ENCODE results near the gene MCEE. TPM values are rescaled to one million over a fixed set of nuclear protein-coding genes. Genes with fewer than 3 reads are reported as not detected.
"Not testable (repeated sequence)": the region's sequence is repeated elsewhere in the genome, so short reads cannot be mapped to it uniquely, and the experiment has no call there.

The MCEE gene
- polyA plus RNA-seq, 2 of the 4 experiments (the other 2 are of a cell fraction): 10.3 to 17.7 TPM

DNA sequence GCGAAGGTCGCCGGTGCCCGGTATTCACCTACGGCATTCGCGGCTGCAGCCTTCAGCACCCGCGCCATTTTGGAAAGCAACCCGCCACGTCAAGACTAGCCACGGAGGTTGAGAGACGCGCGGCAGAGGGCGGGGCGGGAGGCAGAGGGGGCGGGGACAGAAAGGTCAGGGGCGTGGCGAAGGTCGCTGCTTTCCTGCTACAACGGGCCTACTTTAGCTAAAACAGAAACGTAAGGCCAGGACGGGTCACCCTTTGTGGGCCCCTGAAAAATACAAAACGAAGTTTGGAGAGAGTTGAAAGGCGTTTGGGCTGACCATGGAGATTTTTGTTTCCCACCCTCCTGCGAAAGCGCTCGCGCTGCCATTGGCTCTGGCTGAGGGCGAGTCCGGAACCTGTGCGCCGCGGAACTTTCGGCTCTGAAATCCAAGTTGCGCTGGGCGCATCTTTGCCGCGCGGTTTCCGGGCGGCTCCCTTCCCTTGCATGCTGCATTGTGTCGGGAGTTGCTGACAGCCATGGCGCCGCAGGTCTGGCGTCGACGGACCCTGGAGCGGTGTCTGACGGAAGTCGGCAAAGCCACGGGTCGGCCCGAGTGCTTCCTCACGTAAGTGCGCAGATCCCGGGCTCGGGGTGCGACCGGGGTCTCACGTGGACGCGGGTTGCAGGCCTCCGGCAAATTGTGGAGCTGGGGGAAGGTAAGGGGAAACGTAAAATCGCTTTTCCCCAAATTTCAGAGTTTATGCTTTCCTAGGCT is at the start of gene MCEE, which contains the start of gene MPHOSPH10 (continued):
- TF ChIP-seq BCL3 (IDR thresholded peaks at IDR 0.05): peak; percentile 73; the same call in 2 of the 3 replicates
- TF ChIP-seq HDAC2 (IDR thresholded peaks at IDR 0.05): peak; percentile 86; the same call in 1 of the 2 replicates
- no peak for TF ChIP-seq HOXA7 (CRISPR knock-in tag; IDR thresholded peaks at IDR 0.05)
- TF ChIP-seq FOXS1 (CRISPR knock-in tag; IDR thresholded peaks at IDR 0.05): no peak
- TF ChIP-seq MAFK (IDR thresholded peaks at IDR 0.05; ENCODE audit: partially characterized antibody): peak; percentile 1
- TF ChIP-seq HEYL (CRISPR knock-in tag; IDR thresholded peaks at IDR 0.05): no peak
- TF ChIP-seq ZC3H11A (IDR thresholded peaks at IDR 0.05): peak; percentile 38; the same call in 1 of the 2 replicates
- TF ChIP-seq PHF8 (IDR thresholded peaks at IDR 0.05; ENCODE audit: borderline replicate concordance, low read depth): peak; percentile 88
- TF ChIP-seq, protein P1, sequence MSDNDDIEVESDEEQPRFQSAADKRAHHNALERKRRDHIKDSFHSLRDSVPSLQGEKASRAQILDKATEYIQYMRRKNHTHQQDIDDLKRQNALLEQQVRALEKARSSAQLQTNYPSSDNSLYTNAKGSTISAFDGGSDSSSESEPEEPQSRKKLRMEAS (IDR thresholded peaks at IDR 0.05): peak; percentile 99

- ATAC-seq; DNase-seq (ENCODE audit: low read depth in 1 of 2, low spot score in 1 of 2); FAIRE-seq; H3K9me3 ChIP-seq; H3K4me1 ChIP-seq; H3K4me2 ChIP-seq; H3K4me3 ChIP-seq; H3K27ac ChIP-seq; POLR2A ChIA-PET: not testable (repeated sequence)
- CTCF ChIA-PET: interaction anchor here (1.2 kb wide), 1 partner anchor 10 kb away, joined by 4 read pairs; no protein-coding TSS in a partner anchor
- WGBS (ENCODE audit: missing lambda C conversion rate): 41% methylated on average over 8 of the region's 8 CpGs
Measured at GRCh38 chr2:71178836-71179235, 48.8 kb upstream of the MCEE start.

DNA sequence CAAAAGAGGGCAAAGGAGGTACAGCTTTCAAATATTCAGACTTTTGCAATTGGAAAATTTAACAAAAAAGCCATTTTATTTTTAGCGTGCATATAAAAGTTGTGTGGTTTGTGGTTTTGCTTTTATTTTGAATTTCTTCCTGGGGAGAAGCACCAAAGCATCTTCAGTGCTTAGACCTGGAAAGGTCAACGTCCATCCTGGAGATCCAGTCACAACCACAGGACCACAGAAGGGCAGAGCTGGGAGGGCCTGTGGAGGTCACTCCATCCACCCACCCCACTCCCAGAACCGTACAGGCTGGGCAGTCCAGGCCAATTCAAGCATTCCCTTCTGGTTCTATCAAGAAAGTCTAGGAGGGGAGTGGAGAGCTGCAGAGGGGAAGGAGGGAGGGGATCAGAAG is 44.2 kb upstream of the MCEE start:
- Histone ChIP-seq H3K27ac (no peak overlapping the region), H3K4me1 (no peaks in the 10 kb centered on the region), H3K4me3 (no peak overlapping the region), H3K9me3 (no peaks in the 10 kb centered on the region), H3K4me2 (no peak overlapping the region)
- no peak for FAIRE-seq
- no peak; a peak in 1 of 6 replicates for ATAC-seq
- WGBS (ENCODE audit: missing lambda C conversion rate): 44% methylated on average over 3 of the region's 3 CpGs
- no peak for DNase-seq (ENCODE audit: low read depth in 1 of 2, low spot score in 1 of 2)
- CTCF ChIA-PET: interaction anchor here (0.9 to 3.3 kb wide), 4 partner anchors 16 to 287 kb away, joined by 3 to 16 read pairs (median 5); no protein-coding TSS in a partner anchor
- no peak for TF ChIP-seq RAD21 (conservative IDR thresholded peaks at IDR 0.05 in 1 of 2, IDR thresholded peaks at IDR 0.05 in 1 of 2)
- TF ChIP-seq FOXS1 (CRISPR knock-in tag; IDR thresholded peaks at IDR 0.05): no peak
- TF ChIP-seq, protein P2, sequence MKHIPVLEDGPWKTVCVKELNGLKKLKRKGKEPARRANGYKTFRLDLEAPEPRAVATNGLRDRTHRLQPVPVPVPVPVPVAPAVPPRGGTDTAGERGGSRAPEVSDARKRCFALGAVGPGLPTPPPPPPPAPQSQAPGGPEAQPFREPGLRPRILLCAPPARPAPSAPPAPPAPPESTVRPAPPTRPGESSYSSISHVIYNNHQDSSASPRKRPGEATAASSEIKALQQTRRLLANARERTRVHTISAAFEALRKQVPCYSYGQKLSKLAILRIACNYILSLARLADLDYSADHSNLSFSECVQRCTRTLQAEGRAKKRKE (CRISPR knock-in tag; IDR thresholded peaks at IDR 0.05; ENCODE audit: low read depth): no peak
- no peak for TF ChIP-seq RFX5 (IDR thresholded peaks at IDR 0.05)
- TF ChIP-seq RARB (CRISPR knock-in tag; IDR thresholded peaks at IDR 0.05): no peak
- no peak for TF ChIP-seq MAZ (IDR thresholded peaks at IDR 0.05; ENCODE audit: borderline replicate concordance, low read depth, low read length)
- POLR2A ChIA-PET: no interaction called here

DNA sequence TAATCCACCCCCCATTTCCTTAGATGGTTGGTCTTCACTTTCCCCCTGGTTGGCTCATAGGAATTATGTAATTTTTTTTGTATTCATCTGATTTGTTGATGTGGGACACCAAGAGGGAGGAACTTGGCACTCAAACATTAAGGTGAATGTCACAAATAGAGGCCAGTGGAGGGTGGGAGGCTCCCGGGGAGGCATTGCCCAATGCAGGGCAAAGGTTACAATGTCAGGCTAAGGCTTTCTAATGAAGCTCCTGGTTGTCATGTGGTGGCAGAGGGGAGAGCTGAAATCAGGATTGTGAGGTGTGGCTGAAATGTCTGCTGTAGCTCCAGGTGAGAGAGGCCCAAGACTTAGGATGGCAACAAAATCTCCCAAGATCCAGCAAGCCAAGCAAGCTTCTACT is 43.1 kb upstream of the MCEE start:
- WGBS (ENCODE audit: missing lambda C conversion rate): 4% methylated on average over 1 of the region's 1 CpG
- ATAC-seq: no peak
- Histone ChIP-seq H3K4me3 (no peak overlapping the region), H3K27ac (no peak overlapping the region), H3K9me3 (no peaks in the 10 kb centered on the region), H3K4me1 (no peaks in the 10 kb centered on the region), H3K4me2 (no peak overlapping the region)
- TF ChIP-seq CBX2 (IDR thresholded peaks at IDR 0.05; ENCODE audit: borderline replicate concordance, low read depth): no peak
- TF ChIP-seq BHLHE40 (IDR thresholded peaks at IDR 0.05; ENCODE audit: low read depth, low read length): no peak
- TF ChIP-seq HMGXB4 (CRISPR knock-in tag; IDR thresholded peaks at IDR 0.05; ENCODE audit: borderline replicate concordance): no peak
- TF ChIP-seq HOXA7 (CRISPR knock-in tag; IDR thresholded peaks at IDR 0.05): no peak
- no peak for TF ChIP-seq MYC (IDR thresholded peaks at IDR 0.05; ENCODE audit: borderline replicate concordance, low read length)
- no peak for FAIRE-seq
- ChIA-PET POLR2A (no interaction called here), CTCF (interaction anchor here (0.6 to 3.3 kb wide), 4 partner anchors 15 to 288 kb away, joined by 3 to 16 read pairs (median 5); no protein-coding TSS in a partner anchor)
- no peak for DNase-seq (ENCODE audit: low read depth in 1 of 2, low spot score in 1 of 2)
